GOT3 (cell line): ENCODE data around the gene TROAP.

Source experiments
- DNase-seq: peaks from one replicate; lab custom pipeline; 2025; ENCODE audit warnings: mixed read lengths; lab: John Stamatoyannopoulos, UW

TROAP gene

DNA sequence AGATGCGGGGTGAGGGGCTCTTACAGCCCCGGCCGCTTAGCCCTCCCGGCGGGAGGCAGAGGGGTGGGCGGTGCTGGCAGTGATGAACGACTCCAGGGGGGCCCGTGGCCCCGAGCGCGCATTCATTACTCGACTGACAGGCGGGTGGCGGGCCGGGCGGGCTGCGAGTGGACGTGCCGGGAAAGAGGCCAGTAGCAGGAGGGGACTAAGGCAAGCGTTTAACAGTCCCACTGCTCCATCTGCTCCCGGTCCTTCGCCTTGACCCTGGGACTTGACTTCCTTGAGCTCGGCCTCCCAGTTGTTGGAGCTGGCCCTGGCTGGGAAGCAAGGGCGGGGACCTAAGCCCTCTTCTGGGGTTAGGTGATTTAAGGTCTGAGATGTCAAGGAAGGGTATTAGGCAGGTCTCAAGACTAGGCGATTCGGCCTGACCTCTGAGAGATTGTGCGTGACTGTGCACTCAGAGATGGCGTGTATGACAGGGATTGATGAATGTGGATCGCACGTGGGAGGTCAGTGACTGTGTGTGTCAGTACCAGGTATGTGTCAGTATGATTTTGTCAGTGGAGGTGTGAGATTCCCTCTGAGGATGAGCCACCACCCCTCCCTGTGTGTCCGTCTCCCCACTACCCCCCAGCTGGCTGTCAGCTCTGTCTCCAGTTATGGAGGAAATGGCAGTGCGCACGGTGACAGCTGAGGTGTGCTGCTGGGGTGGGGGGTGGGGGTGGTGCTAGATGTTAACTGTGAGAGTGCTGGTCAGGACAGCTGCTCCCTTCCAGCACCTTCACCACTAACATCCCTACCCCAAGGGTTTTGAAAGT, 20.1 kb downstream of the TROAP start:
- DNase-seq, result no peak

GRCh38 chr12:49344486-49345050, 21.5 kb downstream of the TROAP start:
- DNase-seq, result no peak

DNA sequence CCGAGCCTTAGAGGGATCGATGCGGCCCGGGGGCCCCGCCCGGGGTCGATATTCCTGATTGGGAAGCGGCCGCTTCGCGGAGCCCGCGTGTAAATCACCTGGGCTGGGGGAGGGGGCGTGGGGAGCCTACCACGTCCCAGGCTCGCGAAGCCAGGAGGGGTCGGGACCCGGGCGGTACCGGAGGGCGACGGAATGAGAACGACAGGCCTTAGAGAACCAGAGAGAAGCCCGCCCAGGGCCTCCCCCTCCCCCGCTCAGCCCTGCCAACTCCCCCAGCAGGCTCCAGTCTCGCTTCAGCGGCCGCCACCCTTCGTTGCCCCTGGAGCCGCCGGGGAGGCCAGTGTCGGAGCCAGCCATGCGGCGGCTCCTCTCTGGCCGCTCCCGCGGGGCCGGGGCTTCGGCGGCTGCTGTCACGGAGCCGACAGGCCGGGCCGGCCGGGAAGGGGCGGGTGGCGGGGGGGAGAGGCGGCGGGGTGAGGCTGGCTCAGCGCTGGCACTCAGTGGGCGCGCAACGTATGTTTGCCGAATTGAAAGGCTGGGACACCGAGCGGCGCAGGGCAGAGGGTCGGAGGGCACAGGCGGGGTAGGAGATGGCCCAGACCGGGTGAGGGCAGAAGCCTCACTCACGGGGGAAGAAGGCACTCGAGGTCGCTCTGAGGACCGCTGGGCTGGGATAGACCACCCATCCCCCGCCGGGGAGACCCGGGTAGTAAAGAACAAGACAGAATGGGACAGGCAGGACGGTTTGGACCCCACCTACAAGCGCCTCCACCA, 22.2 kb downstream of the TROAP start:
- DNase-seq, result no peak

GRCh38 chr12:49345825-49346658, 23.0 kb downstream of the TROAP start:
- DNase-seq, result no peak

- DNase-seq, result no peak
Observed at GRCh38 chr12:49346659-49347310, 23.7 kb downstream of the TROAP start, which contains the start of gene DNAJC22. Gene DNAJC22 (plus strand): TSS chr12:49346888. CDS start chr12:49348873, 1,985 bp downstream.

GRCh38 chr12:49347311-49348193, 24.5 kb downstream of the TROAP start:
- peak; percentile 98 for DNase-seq

DNA sequence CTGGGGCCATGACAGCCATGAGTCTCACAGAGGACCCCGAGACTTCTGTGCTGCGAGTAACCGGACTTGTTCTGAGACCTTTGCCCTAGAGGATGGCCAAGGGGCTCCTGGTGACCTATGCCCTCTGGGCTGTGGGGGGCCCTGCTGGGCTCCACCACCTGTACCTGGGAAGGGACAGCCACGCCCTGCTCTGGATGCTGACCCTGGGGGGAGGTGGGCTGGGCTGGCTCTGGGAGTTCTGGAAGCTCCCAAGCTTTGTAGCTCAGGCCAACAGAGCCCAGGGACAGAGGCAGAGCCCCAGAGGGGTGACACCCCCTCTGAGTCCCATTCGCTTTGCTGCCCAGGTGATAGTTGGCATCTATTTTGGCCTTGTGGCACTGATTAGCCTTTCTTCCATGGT, 25.7 kb downstream of the TROAP start:
- DNase-seq, result no peak

GRCh38 chr12:49349266-49349665, 26.2 kb downstream of the TROAP start:
- no peak for DNase-seq

DNA sequence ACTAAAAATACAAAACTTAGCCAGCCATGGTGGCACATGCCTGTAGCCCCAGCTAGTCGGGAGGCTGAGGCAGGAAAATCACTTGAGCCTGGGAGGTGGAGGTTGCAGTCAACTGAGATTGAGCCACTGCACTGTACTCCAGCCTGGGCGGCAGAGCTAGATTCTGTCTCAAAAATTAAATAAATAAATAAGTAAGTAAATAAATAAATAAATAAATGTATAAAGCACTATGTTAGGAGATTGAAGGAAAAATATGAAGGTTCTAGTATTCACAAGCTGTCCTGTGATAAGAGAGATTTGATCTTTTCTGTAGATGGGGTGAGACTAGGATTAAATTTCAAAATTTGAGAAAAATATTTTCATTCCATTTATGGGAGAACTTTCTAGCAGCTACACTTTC, 29.3 kb downstream of the TROAP start:
- no peak for DNase-seq

DNA sequence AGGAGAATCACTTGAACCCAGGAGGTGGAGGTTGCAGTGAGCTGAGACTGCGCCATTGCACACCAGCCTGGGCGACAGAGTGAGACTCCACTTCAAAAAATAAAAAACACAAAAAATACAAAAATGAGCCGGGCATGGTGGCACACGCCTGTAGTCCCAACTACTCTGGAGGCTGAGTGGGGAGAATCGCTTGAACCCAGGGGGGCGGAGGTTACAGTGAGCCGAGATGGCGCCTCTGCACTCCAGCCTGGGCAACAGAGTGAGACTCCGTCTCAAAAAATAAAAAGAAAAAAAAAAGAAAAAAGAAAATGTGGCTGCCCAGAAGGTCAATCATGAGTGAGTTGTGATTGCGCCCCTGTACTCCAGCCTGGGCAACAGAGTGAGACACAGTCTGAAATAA, 32.9 kb downstream of the TROAP start:
- no peak for DNase-seq

- DNase-seq, result no peak
Observed at GRCh38 chr12:49357103-49357678, 34.1 kb downstream of the TROAP start.

- no peak for DNase-seq
Observed at GRCh38 chr12:49358483-49359141, 35.6 kb downstream of the TROAP start.

DNA sequence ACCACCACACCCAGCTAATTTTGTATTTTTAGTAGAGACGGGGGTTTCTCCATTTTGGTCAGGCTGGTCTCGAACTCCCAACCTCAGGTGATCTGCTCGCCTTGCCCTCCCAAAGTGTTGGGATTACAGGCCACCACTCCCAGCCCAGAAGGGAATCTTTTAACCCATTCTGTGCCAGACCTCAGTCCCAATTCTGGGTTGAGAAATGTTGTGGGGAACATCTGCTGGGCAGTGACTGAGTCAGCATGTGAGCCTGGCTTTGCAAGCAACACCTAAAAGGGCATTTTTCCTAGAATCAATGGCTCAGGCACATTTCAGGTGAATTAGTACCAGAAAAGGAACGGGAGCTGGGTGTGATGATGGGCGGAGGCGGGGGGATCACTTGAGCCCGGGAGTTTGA, 36.6 kb downstream of the TROAP start:
- DNase-seq, result no peak

GRCh38 chr12:49362077-49362476, 39.0 kb downstream of the TROAP start:
- DNase-seq, result no peak

- no peak for DNase-seq
Observed at GRCh38 chr12:49364989-49365388, 41.9 kb downstream of the TROAP start.

DNA sequence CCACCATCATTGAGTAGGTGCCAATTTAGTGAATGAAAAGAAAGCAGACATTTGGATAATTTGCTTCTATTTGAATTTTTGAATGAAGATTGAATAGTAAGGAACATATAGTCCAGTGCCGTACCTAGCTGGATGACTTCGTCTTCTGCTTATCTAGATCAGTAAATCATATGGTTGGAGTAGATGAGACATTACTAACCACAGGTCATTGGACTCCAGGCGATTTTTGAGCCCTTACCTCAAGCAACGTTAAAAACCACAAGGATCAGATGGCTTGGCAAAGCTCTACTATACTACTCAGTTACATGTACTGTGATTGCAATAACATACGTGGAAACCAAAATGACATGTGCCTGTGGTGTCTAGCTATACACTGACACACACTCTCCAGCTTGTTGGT, 42.5 kb downstream of the TROAP start:
- DNase-seq, result no peak

- DNase-seq, result no peak
Observed at GRCh38 chr12:49366096-49366651, 43.1 kb downstream of the TROAP start.

DNA sequence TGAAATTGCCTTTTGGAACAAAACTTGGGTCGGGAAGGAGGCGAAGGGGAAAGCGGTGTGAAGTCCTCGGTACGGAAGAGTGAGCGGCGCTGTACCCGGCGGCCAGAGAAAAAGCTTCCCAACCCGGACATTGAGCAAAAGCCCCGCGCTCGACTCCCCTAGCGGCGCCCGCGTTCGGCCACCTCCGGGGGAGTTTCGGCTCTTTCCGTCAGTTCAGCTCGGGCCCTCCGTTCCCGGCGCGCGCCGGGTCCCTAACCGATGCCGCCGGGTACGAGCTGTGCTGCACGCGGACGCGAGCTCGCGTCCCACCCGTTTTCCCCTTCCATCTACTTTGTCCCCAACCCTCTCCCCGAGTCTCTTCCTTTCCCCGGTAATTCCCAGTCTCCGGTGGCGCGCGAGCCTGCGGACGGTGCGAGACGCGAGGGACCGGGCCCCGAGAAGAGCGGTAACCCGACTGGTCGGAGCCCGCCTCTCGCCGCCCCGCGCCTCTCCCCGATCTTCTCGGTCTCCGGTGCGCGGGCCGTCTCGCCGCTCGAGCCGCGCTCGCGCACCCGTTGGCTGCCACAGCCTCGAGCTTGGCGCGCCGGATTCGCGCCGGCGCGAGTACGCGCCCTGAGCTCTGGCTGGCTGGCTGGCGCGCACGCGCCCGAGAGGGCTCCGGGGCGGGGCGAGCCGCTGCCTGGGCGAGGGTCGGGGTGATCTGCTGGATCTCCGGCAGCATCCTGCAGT, 43.8 kb downstream of the TROAP start:
- peak; percentile 100 for DNase-seq
